HG03378 (cell line): ENCODE measurements around the gene MYLK3.
"Not testable (repeated sequence)": the region's sequence is repeated elsewhere in the genome, so short reads cannot be mapped to it uniquely, and the experiment has no call there.

Source experiments
- ATAC-seq: cut with Tn5 transposase; IDR thresholded peaks from one replicate; pipeline ENCODE4 v1.9.1; 2021; ENCODE audit warnings: mild to moderate bottlenecking, moderate library complexity; ENCODE audit not compliant: unreplicated experiment

Gene MYLK3

GRCh38 chr16:46690281-46691178 is 57.6 kb downstream of the MYLK3 start:
- ATAC-seq: no peak

GRCh38 chr16:46689365-46690280 is 58.5 kb downstream of the MYLK3 start, which contains the start of gene ORC6:
Gene ORC6, plus strand, starts transcription at chr16:46689659. Its CDS starts 47 bp downstream, at chr16:46689706.
- peak; percentile 68 for ATAC-seq

- peak; percentile 85 for ATAC-seq
Observed at GRCh38 chr16:46688654-46689364, 59.3 kb downstream of the MYLK3 start, which contains the start of gene VPS35. Gene VPS35, minus strand, starts transcription at chr16:46689178. Its CDS starts 45 bp downstream, at chr16:46689133.

GRCh38 chr16:46688101-46688653 is 60.0 kb downstream of the MYLK3 start:
- ATAC-seq: peak; percentile 4

GRCh38 chr16:46687486-46687885 is 60.7 kb downstream of the MYLK3 start:
- no peak for ATAC-seq

- ATAC-seq: no peak
Observed at GRCh38 chr16:46686815-46687473, 61.2 kb downstream of the MYLK3 start.

GRCh38 chr16:46681867-46682266 is 66.3 kb downstream of the MYLK3 start:
- not testable (repeated sequence) for ATAC-seq

GRCh38 chr16:46677943-46678342 is 70.2 kb downstream of the MYLK3 start:
- not testable (repeated sequence) for ATAC-seq

GRCh38 chr16:46673320-46674013 is 74.7 kb downstream of the MYLK3 start:
- no peak for ATAC-seq

- no peak for ATAC-seq
Observed at GRCh38 chr16:46662123-46662522, 86.0 kb downstream of the MYLK3 start.

- ATAC-seq: peak; percentile 89
Observed at GRCh38 chr16:46658925-46659324, 89.2 kb downstream of the MYLK3 start.
